HEK293 (cell line): ENCODE measurements around the gene PDE4D.

ENCODE experiments used
- CTCF ChIA-PET: fragments of 350-600 bp; formaldehyde crosslinking; extraction: SDS; loops from one replicate; lab custom pipeline; 2021; ENCODE audit warnings: antibody characterized with exemption; lab: Yijun Ruan, JAX
- POLR2A ChIA-PET: fragments of 300-600 bp; formaldehyde crosslinking; extraction: SDS; loops from one replicate; lab custom pipeline; 2020; ENCODE audit warnings: antibody characterized with exemption, inconsistent platforms; lab: Yijun Ruan, JAX
- H3K27ac ChIP-seq: fragments of 200-500 bp; sonication (Bioruptor generic); 2 replicates; pipeline ENCODE4 v1.5.1; 2014; ENCODE audit warnings: low read depth, low read length, control low read depth, inconsistent platforms; ENCODE audit errors: extremely low read depth
- H3K36me3 ChIP-seq, 2 experiments: fragments of 200-500 bp in 1 of 2; sonication (Bioruptor generic) in 1 of 2; 1 replicate in 1 of 2; 2 replicates in 1 of 2; pipeline ENCODE4 v1.5.1; 2014 to 2017; ENCODE audit warnings: inconsistent platforms in 2 of 2, low read length in 2 of 2; ENCODE audit not compliant: control insufficient read depth in 2 of 2, insufficient read depth in 1 of 2
- H3K4me1 ChIP-seq: fragments of 200-500 bp; sonication (Bioruptor generic); 2 replicates; pipeline ENCODE4 v1.5.1; 2014; ENCODE audit warnings: mild to moderate bottlenecking, low read length, inconsistent platforms; ENCODE audit not compliant: control insufficient read depth, insufficient read depth
- H3K4me3 ChIP-seq: 2 replicates; pipeline ENCODE4 v1.5.1; 2011; ENCODE audit warnings: low read depth, mild to moderate bottlenecking, control low read depth, low read length, moderate library complexity
- H3K9me3 ChIP-seq: fragments of 200-500 bp; sonication (Bioruptor generic); 2 replicates; pipeline ENCODE4 v1.5.1; 2014; ENCODE audit warnings: low read depth, low read length, inconsistent platforms; ENCODE audit not compliant: control insufficient read depth, insufficient read depth
- BCL11A ChIP-seq: fragments of 450-650 bp; formaldehyde crosslinking; IDR thresholded peaks from 2 replicates; pipeline ENCODE4 v1.5.1; 2016; ENCODE audit warnings: low read depth, missing biosample characterization, missing genetic modification characterization
- FEZF1 ChIP-seq: fragments of 450-650 bp; formaldehyde crosslinking; IDR thresholded peaks from 2 replicates; pipeline ENCODE4 v1.5.1; 2016; ENCODE audit warnings: missing biosample characterization, missing genetic modification characterization
- MZF1 ChIP-seq: fragments of 450-650 bp; formaldehyde crosslinking; IDR thresholded peaks from 2 replicates; pipeline ENCODE4 v1.5.1; 2017; ENCODE audit warnings: missing biosample characterization, missing genetic modification characterization, borderline replicate concordance
- OVOL3 ChIP-seq: fragments of 450-650 bp; formaldehyde crosslinking; IDR thresholded peaks from 2 replicates; pipeline ENCODE4 v1.5.1; 2016; ENCODE audit warnings: missing biosample characterization, missing genetic modification characterization
- TRIM28 ChIP-seq: IDR thresholded peaks from 2 replicates; pipeline ENCODE4 v1.6.1; 2011; ENCODE audit warnings: low read length, control low read depth, borderline replicate concordance
- ZBTB17 ChIP-seq: fragments of 450-650 bp; formaldehyde crosslinking; IDR thresholded peaks from 2 replicates; pipeline ENCODE4 v1.5.1; 2016; ENCODE audit warnings: missing biosample characterization, missing genetic modification characterization
- ZBTB20 ChIP-seq: fragments of 450-650 bp; formaldehyde crosslinking; IDR thresholded peaks from 2 replicates; pipeline ENCODE4 v1.5.1; 2016; ENCODE audit warnings: missing biosample characterization, missing genetic modification characterization
- ZBTB7A ChIP-seq: fragments of 450-650 bp; formaldehyde crosslinking; IDR thresholded peaks from 2 replicates; pipeline ENCODE4 v1.5.1; 2016; ENCODE audit warnings: low read depth, missing biosample characterization, missing genetic modification characterization
- ZEB2 ChIP-seq: fragments of 450-650 bp; formaldehyde crosslinking; IDR thresholded peaks from 2 replicates; pipeline ENCODE4 v1.5.1; 2016; ENCODE audit warnings: missing biosample characterization, missing genetic modification characterization
- ZFHX2 ChIP-seq: fragments of 450-650 bp; formaldehyde crosslinking; conservative IDR thresholded peaks from 2 replicates; pipeline ENCODE4 v1.5.1; 2016; ENCODE audit warnings: missing biosample characterization, missing genetic modification characterization
- ZNF146 ChIP-seq: fragments of 450-650 bp; formaldehyde crosslinking; IDR thresholded peaks from 2 replicates; pipeline ENCODE4 v1.5.1; 2016; ENCODE audit warnings: missing biosample characterization, missing genetic modification characterization
- ZNF248 ChIP-seq: fragments of 450-650 bp; formaldehyde crosslinking; IDR thresholded peaks from 2 replicates; pipeline ENCODE4 v1.5.1; 2017; ENCODE audit warnings: missing biosample characterization, missing genetic modification characterization
- ZNF335 ChIP-seq: fragments of 450-650 bp; formaldehyde crosslinking; conservative IDR thresholded peaks from 2 replicates; pipeline ENCODE4 v1.5.1; 2016; ENCODE audit warnings: missing biosample characterization, missing genetic modification characterization
- ZNF341 ChIP-seq: fragments of 450-650 bp; formaldehyde crosslinking; IDR thresholded peaks from 2 replicates; pipeline ENCODE4; 2016; ENCODE audit warnings: low read depth, missing biosample characterization, missing genetic modification characterization
- ZNF366 ChIP-seq: fragments of 450-650 bp; formaldehyde crosslinking; conservative IDR thresholded peaks from 2 replicates; pipeline ENCODE4 v1.5.1; 2016; ENCODE audit warnings: missing biosample characterization, missing genetic modification characterization
- ZNF394 ChIP-seq: fragments of 450-650 bp; formaldehyde crosslinking; IDR thresholded peaks from 2 replicates; pipeline ENCODE4 v1.5.1; 2016; ENCODE audit warnings: missing biosample characterization, missing genetic modification characterization, mild to moderate bottlenecking, moderate library complexity, borderline replicate concordance
- ZNF423 ChIP-seq: fragments of 450-650 bp; formaldehyde crosslinking; IDR thresholded peaks from 2 replicates; pipeline ENCODE4 v1.5.1; 2016; ENCODE audit warnings: missing biosample characterization, missing genetic modification characterization
- ZNF544 ChIP-seq: fragments of 450-650 bp; formaldehyde crosslinking; IDR thresholded peaks from 2 replicates; pipeline ENCODE4 v1.5.0; 2017; ENCODE audit warnings: missing biosample characterization, missing genetic modification characterization
- ZNF596 ChIP-seq: fragments of 450-650 bp; IDR thresholded peaks from 2 replicates; pipeline ENCODE4 v1.5.0; 2018; ENCODE audit warnings: missing biosample characterization, mild to moderate bottlenecking, missing genetic modification characterization, moderate library complexity
- TF ChIP-seq, protein P1 (sequence below): fragments of 450-650 bp; formaldehyde crosslinking; IDR thresholded peaks from 2 replicates; pipeline ENCODE4; 2016; ENCODE audit warnings: missing biosample characterization, missing genetic modification characterization
- TF ChIP-seq, protein P2 (sequence below): fragments of 450-650 bp; IDR thresholded peaks from 2 replicates; pipeline ENCODE4 v1.5.1; 2018; ENCODE audit warnings: missing biosample characterization, missing genetic modification characterization
- TF ChIP-seq, protein P3 (sequence below): fragments of 450-650 bp; formaldehyde crosslinking; IDR thresholded peaks from 2 replicates; pipeline ENCODE4 v1.5.1; 2016; ENCODE audit warnings: missing biosample characterization, missing genetic modification characterization
- TF ChIP-seq, protein P4 (sequence below): fragments of 450-650 bp; formaldehyde crosslinking; IDR thresholded peaks from 2 replicates; pipeline ENCODE4 v1.5.1; 2016; ENCODE audit warnings: missing biosample characterization, missing genetic modification characterization
- TF ChIP-seq, protein P5 (sequence below): fragments of 450-650 bp; formaldehyde crosslinking; IDR thresholded peaks from 2 replicates; pipeline ENCODE4 v1.5.1; 2017; ENCODE audit warnings: missing biosample characterization, missing genetic modification characterization

Gene PDE4D

DNA sequence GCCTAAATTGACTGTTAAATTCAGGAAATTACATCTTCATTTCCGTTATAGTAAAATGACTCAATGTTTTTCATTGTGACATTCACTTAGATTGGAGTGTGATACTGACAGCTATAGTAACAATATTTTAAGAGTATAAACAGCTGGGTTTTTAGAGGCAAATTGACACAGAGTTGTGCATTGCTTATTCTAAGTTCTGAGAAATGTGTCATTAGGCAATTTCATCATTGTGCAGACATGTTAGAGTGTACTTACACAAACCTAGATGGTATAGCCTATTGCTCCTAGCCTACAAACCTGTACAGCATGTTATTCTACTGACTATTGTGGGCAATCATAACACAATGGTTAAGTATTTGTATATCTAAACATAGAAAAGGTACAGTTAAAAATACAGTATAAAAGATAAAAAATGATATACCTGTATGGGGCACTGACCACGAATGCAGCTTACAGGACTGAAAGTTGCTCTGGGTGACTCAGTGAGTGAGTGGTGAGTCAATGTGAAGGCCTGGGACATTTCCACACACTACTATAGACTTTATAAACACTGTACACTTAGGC lies 132.7 kb downstream of the PDE4D start (continued):
- TF ChIP-seq ZBTB7A (tag by site-specific recombination) (no peak), BCL11A (tag by site-specific recombination) (no peak), OVOL3 (tag by site-specific recombination) (no peak), ZNF394 (tag by site-specific recombination) (no peak), ZNF544 (no peak)
- TF ChIP-seq, protein P1, sequence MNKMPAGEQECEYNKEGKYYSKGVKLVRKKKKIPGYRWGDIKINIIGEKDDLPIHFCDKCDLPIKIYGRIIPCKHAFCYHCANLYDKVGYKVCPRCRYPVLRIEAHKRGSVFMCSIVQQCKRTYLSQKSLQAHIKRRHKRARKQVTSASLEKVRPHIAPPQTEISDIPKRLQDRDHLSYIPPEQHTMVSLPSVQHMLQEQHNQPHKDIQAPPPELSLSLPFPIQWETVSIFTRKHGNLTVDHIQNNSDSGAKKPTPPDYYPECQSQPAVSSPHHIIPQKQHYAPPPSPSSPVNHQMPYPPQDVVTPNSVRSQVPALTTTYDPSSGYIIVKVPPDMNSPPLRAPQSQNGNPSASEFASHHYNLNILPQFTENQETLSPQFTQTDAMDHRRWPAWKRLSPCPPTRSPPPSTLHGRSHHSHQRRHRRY (tag by site-specific recombination), result no peak
- TF ChIP-seq, all 188 proteins: peak for 4

DNA sequence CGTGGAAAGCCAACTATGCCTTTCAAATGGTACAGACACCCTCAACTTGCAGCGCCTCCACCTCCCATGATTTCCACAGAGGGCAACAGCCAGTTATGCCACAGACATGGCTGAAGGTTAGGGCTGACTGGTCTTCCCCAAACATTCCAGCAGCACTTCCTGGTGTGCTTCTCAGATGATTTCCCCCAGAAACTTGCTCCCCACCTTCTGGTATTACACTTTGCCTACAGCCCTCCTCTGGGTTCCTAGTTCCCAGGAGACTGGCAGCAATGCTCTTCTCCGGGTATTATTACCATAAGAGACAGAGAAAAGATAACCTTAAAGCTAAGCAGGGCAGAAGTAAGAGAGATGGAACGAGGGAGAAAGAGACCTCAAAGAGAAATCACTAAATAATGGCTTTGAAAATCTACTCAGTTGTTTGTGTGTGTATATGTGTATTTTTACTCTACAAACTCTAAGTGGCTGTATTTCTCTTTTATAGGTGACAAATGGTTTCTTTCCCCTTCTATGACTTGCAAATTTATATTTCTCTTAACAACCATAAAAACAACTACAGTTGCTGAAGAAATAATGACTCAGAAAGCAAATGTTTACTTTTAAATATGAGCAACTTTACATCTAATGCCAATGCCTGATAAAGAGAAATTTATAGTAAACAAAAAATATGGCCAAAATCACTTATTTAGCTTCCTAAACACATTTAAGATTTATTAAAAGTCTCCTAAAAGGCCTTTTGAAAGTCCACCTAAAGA lies 133.8 kb downstream of the PDE4D start:
- Histone ChIP-seq H3K27ac (no peak overlapping the region), H3K4me3 (no peak overlapping the region), H3K9me3 (no peaks in the 10 kb centered on the region), H3K36me3 (no peaks in the 10 kb centered on the region), H3K4me1 (peaks cover 17% of the 10 kb centered on the region)
- ChIA-PET CTCF (interaction anchor here (0.6 kb wide), 1 partner anchor 55 kb away, joined by 3 read pairs; no protein-coding TSS in a partner anchor), POLR2A (no interaction called here)
- TF ChIP-seq ZNF341 (tag by site-specific recombination), result 0 out of 2 replicates have a peak, but pooled peaks have one; percentile 41
- TF ChIP-seq BCL11A (tag by site-specific recombination), result 0 out of 2 replicates have a peak, but pooled peaks have one; percentile 20
- 0 out of 2 replicates have a peak, but pooled peaks have one; percentile 42 for TF ChIP-seq ZBTB20 (tag by site-specific recombination)
- TF ChIP-seq ZNF596 (tag by site-specific recombination), result 0 out of 2 replicates have a peak, but pooled peaks have one; percentile 39
- peak; percentile 45 for TF ChIP-seq ZEB2
- TF ChIP-seq ZNF248 (tag by site-specific recombination), result no peak
- TF ChIP-seq, protein P2, sequence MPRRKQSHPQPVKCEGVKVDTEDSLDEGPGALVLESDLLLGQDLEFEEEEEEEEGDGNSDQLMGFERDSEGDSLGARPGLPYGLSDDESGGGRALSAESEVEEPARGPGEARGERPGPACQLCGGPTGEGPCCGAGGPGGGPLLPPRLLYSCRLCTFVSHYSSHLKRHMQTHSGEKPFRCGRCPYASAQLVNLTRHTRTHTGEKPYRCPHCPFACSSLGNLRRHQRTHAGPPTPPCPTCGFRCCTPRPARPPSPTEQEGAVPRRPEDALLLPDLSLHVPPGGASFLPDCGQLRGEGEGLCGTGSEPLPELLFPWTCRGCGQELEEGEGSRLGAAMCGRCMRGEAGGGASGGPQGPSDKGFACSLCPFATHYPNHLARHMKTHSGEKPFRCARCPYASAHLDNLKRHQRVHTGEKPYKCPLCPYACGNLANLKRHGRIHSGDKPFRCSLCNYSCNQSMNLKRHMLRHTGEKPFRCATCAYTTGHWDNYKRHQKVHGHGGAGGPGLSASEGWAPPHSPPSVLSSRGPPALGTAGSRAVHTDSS (tag by site-specific recombination), result no peak
- TF ChIP-seq, protein P3, sequence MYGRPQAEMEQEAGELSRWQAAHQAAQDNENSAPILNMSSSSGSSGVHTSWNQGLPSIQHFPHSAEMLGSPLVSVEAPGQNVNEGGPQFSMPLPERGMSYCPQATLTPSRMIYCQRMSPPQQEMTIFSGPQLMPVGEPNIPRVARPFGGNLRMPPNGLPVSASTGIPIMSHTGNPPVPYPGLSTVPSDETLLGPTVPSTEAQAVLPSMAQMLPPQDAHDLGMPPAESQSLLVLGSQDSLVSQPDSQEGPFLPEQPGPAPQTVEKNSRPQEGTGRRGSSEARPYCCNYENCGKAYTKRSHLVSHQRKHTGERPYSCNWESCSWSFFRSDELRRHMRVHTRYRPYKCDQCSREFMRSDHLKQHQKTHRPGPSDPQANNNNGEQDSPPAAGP (tag by site-specific recombination), result no peak
- peak; percentile 37; the same call in 1 of the 2 replicates for TF ChIP-seq ZNF366
- peak; percentile 44 for TF ChIP-seq ZNF335 (tag by site-specific recombination)
- peak; percentile 23; the same call in 1 of the 2 replicates for TF ChIP-seq TRIM28
- TF ChIP-seq ZNF146 (tag by site-specific recombination), result no peak
- peak; percentile 86 for TF ChIP-seq FEZF1 (tag by site-specific recombination)
- TF ChIP-seq ZBTB17 (tag by site-specific recombination), result 0 out of 2 replicates have a peak, but pooled peaks have one; percentile 17
- TF ChIP-seq, protein P4, sequence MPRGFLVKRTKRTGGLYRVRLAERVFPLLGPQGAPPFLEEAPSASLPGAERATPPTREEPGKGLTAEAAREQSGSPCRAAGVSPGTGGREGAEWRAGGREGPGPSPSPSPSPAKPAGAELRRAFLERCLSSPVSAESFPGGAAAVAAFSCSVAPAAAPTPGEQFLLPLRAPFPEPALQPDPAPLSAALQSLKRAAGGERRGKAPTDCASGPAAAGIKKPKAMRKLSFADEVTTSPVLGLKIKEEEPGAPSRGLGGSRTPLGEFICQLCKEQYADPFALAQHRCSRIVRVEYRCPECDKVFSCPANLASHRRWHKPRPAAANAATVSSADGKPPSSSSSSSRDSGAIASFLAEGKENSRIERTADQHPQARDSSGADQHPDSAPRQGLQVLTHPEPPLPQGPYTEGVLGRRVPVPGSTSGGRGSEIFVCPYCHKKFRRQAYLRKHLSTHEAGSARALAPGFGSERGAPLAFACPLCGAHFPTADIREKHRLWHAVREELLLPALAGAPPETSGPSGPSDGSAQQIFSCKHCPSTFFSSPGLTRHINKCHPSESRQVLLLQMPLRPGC (tag by site-specific recombination), result peak; percentile 44; the same call in 1 of the 2 replicates
- TF ChIP-seq ZFHX2, result no peak
- TF ChIP-seq ZNF423, result 0 out of 2 replicates have a peak, but pooled peaks have one; percentile 22
- TF ChIP-seq MZF1 (tag by site-specific recombination), result peak; percentile 77; the same call in 1 of the 2 replicates
- TF ChIP-seq, protein P5, sequence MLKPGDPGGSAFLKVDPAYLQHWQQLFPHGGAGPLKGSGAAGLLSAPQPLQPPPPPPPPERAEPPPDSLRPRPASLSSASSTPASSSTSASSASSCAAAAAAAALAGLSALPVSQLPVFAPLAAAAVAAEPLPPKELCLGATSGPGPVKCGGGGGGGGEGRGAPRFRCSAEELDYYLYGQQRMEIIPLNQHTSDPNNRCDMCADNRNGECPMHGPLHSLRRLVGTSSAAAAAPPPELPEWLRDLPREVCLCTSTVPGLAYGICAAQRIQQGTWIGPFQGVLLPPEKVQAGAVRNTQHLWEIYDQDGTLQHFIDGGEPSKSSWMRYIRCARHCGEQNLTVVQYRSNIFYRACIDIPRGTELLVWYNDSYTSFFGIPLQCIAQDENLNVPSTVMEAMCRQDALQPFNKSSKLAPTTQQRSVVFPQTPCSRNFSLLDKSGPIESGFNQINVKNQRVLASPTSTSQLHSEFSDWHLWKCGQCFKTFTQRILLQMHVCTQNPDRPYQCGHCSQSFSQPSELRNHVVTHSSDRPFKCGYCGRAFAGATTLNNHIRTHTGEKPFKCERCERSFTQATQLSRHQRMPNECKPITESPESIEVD (tag by site-specific recombination), result peak; percentile 69
